HepG2 (cell line): ENCODE measurements around the gene PMIS2. TPM values are rescaled to one million over a fixed set of nuclear protein-coding genes. Genes with fewer than 3 reads are reported as not detected.
A peak's percentile ranks its signal among the peaks of the same experiment; 100 is the strongest.

Source experiments
- AGO2 ChIP-seq: fragments of 200-400 bp; formaldehyde crosslinking; optimal IDR thresholded peaks from 2 replicates; pipeline ENCODE3; 2017; ENCODE audit warnings: mild to moderate bottlenecking, low read depth, low read length, moderate library complexity
- CENPX ChIP-seq: sonication (generic); formaldehyde crosslinking; IDR thresholded peaks from 2 replicates; pipeline ENCODE4 v1.9.0; 2021; ENCODE audit warnings: mild to moderate bottlenecking, missing genetic modification reagents, moderate library complexity
- HNF1A ChIP-seq, 2 experiments: sonication (generic) in 1 of 2; formaldehyde crosslinking in 1 of 2; IDR thresholded peaks; 2 replicates each; pipeline versions ENCODE4 v1.4.0 to v1.6.1; 2016 to 2020; ENCODE audit warnings: borderline replicate concordance in 1 of 2, low read depth in 1 of 2, mild to moderate bottlenecking in 1 of 2, missing genetic modification reagents in 1 of 2
- PITX1 ChIP-seq: sonication (generic); formaldehyde crosslinking; IDR thresholded peaks from 2 replicates; pipeline ENCODE4 v1.5.1; 2020; ENCODE audit warnings: mild to moderate bottlenecking, missing genetic modification reagents
- PLRG1 ChIP-seq: fragments of 450-650 bp; conservative IDR thresholded peaks from 2 replicates; pipeline ENCODE4 v1.6.1; 2016
- RXRA ChIP-seq: sonication (generic); formaldehyde crosslinking; IDR thresholded peaks from 2 replicates; pipeline ENCODE4 v1.5.1; 2020; ENCODE audit warnings: missing genetic modification reagents
- SAFB2 ChIP-seq: sonication (generic); formaldehyde crosslinking; IDR thresholded peaks from 2 replicates; pipeline ENCODE4 v1.5.1; 2020; ENCODE audit warnings: missing genetic modification reagents, low read depth, mild to moderate bottlenecking, borderline replicate concordance
- SP1 ChIP-seq, 2 experiments: fragments of 450-650 bp in 1 of 2; sonication (generic) in 1 of 2; formaldehyde crosslinking in 1 of 2; IDR thresholded peaks; 2 replicates each; pipeline versions ENCODE4 v1.4.0 to v1.6.1; 2016 to 2020; ENCODE audit warnings: missing genetic modification reagents in 1 of 2
- TCF7 ChIP-seq: sonication (generic); IDR thresholded peaks from 2 replicates; pipeline ENCODE4 v1.6.1; 2016; ENCODE audit warnings: antibody characterized with exemption, low read depth
- TMF1 ChIP-seq: sonication (generic); formaldehyde crosslinking; IDR thresholded peaks from 2 replicates; pipeline ENCODE4 v1.8.1; 2022; ENCODE audit warnings: low read depth, missing genetic modification reagents
- XBP1 ChIP-seq: sonication (generic); formaldehyde crosslinking; IDR thresholded peaks from 2 replicates; pipeline ENCODE4 v1.5.0; 2020; ENCODE audit warnings: missing genetic modification reagents
- ZNF160 ChIP-seq: sonication (generic); formaldehyde crosslinking; IDR thresholded peaks from 2 replicates; pipeline ENCODE4 v1.8.0; 2022; ENCODE audit warnings: mild to moderate bottlenecking, inconsistent platforms, missing genetic modification reagents
- ZNF225 ChIP-seq: sonication (generic); formaldehyde crosslinking; IDR thresholded peaks from 2 replicates; pipeline ENCODE4 v1.4.0; 2020; ENCODE audit warnings: mild to moderate bottlenecking, missing genetic modification reagents
- ZNF570 ChIP-seq: sonication (generic); formaldehyde crosslinking; IDR thresholded peaks from 2 replicates; pipeline ENCODE4 v1.4.0; 2020; ENCODE audit warnings: mild to moderate bottlenecking, missing genetic modification reagents, borderline replicate concordance
- ZNF577 ChIP-seq: sonication (generic); formaldehyde crosslinking; IDR thresholded peaks from 2 replicates; pipeline ENCODE4 v1.4.0; 2020; ENCODE audit warnings: mild to moderate bottlenecking, low read depth, missing genetic modification reagents, borderline replicate concordance
- polyA plus RNA-seq, 8 experiments: library from polyadenylated mRNA; depleted of rRNA in 3 of 8; stranded (reverse) in 7 of 8; unstranded in 1 of 8; fragments of >200 nt; fragmentation: Illumina TruSeq in 4 of 8; extraction: Trizol in 4 of 8; gene quantifications; 2 replicates each; pipeline versions ENCODE4 v1.2.1 to v1.2.3, GENCODE V29; 2011 to 2016; ENCODE audit warnings: low read depth in 4 of 8, missing spikeins in 1 of 8, mixed read lengths in 1 of 8; ENCODE audit not compliant: insufficient read depth in 1 of 8
- total RNA-seq, 5 experiments: library from RNA; depleted of rRNA; stranded (reverse); fragments of >200 nt; fragmentation: Illumina TruSeq; extraction: Trizol; gene quantifications; 2 replicates each; pipeline ENCODE4 v1.2.3, GENCODE V29; 2016; ENCODE audit warnings: low read depth in 1 of 5
- TF ChIP-seq, protein P1 (sequence below): IDR thresholded peaks from 2 replicates; pipeline ENCODE4 v1.6.1; 2016; ENCODE audit warnings: mild to moderate bottlenecking
- TF ChIP-seq, protein P2 (sequence below): IDR thresholded peaks from 2 replicates; pipeline ENCODE4 v1.6.1; 2012; ENCODE audit warnings: low read length, improper control_type of control experiment
- TF ChIP-seq, protein P3 (sequence below): sonication (generic); formaldehyde crosslinking; IDR thresholded peaks from 2 replicates; pipeline ENCODE4 v1.4.0; 2020; ENCODE audit warnings: mild to moderate bottlenecking, missing genetic modification reagents

PMIS2 gene
- total and polyA plus RNA-seq, 2 of the 13 experiments (the other 11 are each of a cell fraction or from before 2014, with no cell fraction given): not detected

GRCh38 chr19:35612559-35613321 lies 26.8 kb downstream of the PMIS2 start, which contains the start of gene HAUS5 (continued):
- TF ChIP-seq ZNF160 (CRISPR knock-in tag) (no peak), PITX1 (CRISPR knock-in tag) (peak; percentile 70; the same call in 1 of the 2 replicates), AGO2 (no peak), TCF7 (no peak), ZNF577 (no peak), SP1 (IDR thresholded peaks at IDR 0.05) (no peak), SP1 (CRISPR knock-in tag; IDR thresholded peaks at IDR 0.05) (peak; percentile 78), ZNF570 (CRISPR knock-in tag) (no peak), HNF1A (IDR thresholded peaks at IDR 0.05; ENCODE audit: low read depth) (no peak), HNF1A (CRISPR knock-in tag; IDR thresholded peaks at IDR 0.05; ENCODE audit: borderline replicate concordance) (no peak), XBP1 (CRISPR knock-in tag) (0 out of 2 replicates have a peak, but pooled peaks have one; percentile 53), PLRG1 (no peak), TMF1 (no peak), SAFB2 (no peak), CENPX (CRISPR knock-in tag) (no peak), RXRA (CRISPR knock-in tag) (peak; percentile 50), ZNF225 (CRISPR knock-in tag) (no peak)
- TF ChIP-seq, protein P1, sequence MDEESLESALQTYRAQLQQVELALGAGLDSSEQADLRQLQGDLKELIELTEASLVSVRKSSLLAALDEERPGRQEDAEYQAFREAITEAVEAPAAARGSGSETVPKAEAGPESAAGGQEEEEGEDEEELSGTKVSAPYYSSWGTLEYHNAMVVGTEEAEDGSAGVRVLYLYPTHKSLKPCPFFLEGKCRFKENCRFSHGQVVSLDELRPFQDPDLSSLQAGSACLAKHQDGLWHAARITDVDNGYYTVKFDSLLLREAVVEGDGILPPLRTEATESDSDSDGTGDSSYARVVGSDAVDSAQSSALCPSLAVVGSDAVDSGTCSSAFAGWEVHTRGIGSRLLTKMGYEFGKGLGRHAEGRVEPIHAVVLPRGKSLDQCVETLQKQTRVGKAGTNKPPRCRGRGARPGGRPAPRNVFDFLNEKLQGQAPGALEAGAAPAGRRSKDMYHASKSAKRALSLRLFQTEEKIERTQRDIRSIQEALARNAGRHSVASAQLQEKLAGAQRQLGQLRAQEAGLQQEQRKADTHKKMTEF: peak; percentile 78
- TF ChIP-seq, protein P2, sequence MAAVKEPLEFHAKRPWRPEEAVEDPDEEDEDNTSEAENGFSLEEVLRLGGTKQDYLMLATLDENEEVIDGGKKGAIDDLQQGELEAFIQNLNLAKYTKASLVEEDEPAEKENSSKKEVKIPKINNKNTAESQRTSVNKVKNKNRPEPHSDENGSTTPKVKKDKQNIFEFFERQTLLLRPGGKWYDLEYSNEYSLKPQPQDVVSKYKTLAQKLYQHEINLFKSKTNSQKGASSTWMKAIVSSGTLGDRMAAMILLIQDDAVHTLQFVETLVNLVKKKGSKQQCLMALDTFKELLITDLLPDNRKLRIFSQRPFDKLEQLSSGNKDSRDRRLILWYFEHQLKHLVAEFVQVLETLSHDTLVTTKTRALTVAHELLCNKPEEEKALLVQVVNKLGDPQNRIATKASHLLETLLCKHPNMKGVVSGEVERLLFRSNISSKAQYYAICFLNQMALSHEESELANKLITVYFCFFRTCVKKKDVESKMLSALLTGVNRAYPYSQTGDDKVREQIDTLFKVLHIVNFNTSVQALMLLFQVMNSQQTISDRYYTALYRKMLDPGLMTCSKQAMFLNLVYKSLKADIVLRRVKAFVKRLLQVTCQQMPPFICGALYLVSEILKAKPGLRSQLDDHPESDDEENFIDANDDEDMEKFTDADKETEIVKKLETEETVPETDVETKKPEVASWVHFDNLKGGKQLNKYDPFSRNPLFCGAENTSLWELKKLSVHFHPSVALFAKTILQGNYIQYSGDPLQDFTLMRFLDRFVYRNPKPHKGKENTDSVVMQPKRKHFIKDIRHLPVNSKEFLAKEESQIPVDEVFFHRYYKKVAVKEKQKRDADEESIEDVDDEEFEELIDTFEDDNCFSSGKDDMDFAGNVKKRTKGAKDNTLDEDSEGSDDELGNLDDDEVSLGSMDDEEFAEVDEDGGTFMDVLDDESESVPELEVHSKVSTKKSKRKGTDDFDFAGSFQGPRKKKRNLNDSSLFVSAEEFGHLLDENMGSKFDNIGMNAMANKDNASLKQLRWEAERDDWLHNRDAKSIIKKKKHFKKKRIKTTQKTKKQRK: no peak
- TF ChIP-seq, protein P3, sequence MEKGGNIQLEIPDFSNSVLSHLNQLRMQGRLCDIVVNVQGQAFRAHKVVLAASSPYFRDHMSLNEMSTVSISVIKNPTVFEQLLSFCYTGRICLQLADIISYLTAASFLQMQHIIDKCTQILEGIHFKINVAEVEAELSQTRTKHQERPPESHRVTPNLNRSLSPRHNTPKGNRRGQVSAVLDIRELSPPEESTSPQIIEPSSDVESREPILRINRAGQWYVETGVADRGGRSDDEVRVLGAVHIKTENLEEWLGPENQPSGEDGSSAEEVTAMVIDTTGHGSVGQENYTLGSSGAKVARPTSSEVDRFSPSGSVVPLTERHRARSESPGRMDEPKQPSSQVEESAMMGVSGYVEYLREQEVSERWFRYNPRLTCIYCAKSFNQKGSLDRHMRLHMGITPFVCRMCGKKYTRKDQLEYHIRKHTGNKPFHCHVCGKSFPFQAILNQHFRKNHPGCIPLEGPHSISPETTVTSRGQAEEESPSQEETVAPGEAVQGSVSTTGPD (CRISPR knock-in tag): no peak
